ENCODE measurements around the gene PHAX.
A peak's percentile ranks its signal among the peaks of the same experiment; 100 is the strongest.
"Not testable (repeated sequence)": the region's sequence is repeated elsewhere in the genome, so short reads cannot be mapped to it uniquely, and the experiment has no call there.

The PHAX gene

DNA sequence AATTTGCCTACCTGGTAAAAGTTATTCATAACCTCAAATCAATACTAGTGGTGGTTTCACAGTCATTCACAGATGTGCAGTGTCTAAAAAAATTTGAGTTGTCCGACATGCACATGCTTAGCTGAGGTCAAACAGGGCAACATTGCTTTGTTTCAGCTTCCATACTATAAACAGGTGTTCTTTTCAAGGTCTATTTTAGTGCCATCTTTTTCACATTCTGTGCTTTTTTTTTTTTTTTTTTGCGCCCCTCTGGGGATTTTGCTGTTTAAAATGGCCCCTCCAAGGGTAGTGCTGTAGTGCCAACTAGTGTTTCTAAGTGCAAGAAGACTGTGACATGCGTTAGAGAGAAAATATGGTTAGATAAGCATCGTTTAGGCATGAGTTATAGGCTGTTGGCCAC is 14.5 kb downstream of the PHAX start:
- no peak overlapping the region for H3K4me3 ChIP-seq (ENCODE audit: severe bottlenecking)
- no peaks in the 10 kb centered on the region for H3K4me1 ChIP-seq (ENCODE audit: insufficient read depth, poor library complexity, severe bottlenecking)
- TF ChIP-seq, protein P1, sequence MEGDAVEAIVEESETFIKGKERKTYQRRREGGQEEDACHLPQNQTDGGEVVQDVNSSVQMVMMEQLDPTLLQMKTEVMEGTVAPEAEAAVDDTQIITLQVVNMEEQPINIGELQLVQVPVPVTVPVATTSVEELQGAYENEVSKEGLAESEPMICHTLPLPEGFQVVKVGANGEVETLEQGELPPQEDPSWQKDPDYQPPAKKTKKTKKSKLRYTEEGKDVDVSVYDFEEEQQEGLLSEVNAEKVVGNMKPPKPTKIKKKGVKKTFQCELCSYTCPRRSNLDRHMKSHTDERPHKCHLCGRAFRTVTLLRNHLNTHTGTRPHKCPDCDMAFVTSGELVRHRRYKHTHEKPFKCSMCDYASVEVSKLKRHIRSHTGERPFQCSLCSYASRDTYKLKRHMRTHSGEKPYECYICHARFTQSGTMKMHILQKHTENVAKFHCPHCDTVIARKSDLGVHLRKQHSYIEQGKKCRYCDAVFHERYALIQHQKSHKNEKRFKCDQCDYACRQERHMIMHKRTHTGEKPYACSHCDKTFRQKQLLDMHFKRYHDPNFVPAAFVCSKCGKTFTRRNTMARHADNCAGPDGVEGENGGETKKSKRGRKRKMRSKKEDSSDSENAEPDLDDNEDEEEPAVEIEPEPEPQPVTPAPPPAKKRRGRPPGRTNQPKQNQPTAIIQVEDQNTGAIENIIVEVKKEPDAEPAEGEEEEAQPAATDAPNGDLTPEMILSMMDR (IDR thresholded peaks at IDR 0.05; ENCODE audit: poor library complexity, severe bottlenecking): no peak
- no peaks in the 10 kb centered on the region for H3K27me3 ChIP-seq (ENCODE audit: insufficient read depth, poor library complexity, severe bottlenecking)
- DNase-seq (ENCODE audit: low spot score) (no peak), ATAC-seq (ENCODE audit: low read depth) (no peak)
- H3K27ac ChIP-seq (ENCODE audit: poor library complexity, severe bottlenecking): no peak overlapping the region
- no peaks in the 10 kb centered on the region for H3K9me3 ChIP-seq (ENCODE audit: severe bottlenecking)
- peaks cover 91% of the 10 kb centered on the region for H3K36me3 ChIP-seq (ENCODE audit: low read depth)

DNA sequence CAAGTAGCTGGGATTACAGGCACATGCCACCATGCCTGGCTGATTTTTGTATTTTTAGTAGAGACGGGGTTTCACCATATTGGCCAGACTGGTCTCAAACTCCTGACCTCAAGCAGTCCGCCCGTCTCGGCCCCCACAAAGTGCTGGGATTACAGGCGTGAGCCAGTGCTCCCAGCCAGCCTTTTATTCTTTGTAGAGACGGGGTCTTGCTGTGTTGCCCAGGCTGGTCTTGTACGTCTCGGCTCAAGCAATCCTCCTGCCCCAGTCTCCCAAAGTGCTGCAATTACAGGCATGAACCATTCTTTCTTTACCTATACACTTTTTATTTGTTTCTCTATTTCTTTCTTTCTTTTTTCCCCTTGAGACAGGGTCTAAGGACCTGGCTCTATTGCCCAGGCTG is 16.9 kb downstream of the PHAX start:
- H3K27me3 ChIP-seq (ENCODE audit: insufficient read depth, poor library complexity, severe bottlenecking); H3K4me3 ChIP-seq (ENCODE audit: severe bottlenecking); H3K9me3 ChIP-seq (ENCODE audit: severe bottlenecking); ATAC-seq (ENCODE audit: low read depth); DNase-seq (ENCODE audit: low spot score); H3K4me1 ChIP-seq (ENCODE audit: insufficient read depth, poor library complexity, severe bottlenecking); H3K27ac ChIP-seq (ENCODE audit: poor library complexity, severe bottlenecking): not testable (repeated sequence)
- peaks cover 81% of the 10 kb centered on the region for H3K36me3 ChIP-seq (ENCODE audit: low read depth)

DNA sequence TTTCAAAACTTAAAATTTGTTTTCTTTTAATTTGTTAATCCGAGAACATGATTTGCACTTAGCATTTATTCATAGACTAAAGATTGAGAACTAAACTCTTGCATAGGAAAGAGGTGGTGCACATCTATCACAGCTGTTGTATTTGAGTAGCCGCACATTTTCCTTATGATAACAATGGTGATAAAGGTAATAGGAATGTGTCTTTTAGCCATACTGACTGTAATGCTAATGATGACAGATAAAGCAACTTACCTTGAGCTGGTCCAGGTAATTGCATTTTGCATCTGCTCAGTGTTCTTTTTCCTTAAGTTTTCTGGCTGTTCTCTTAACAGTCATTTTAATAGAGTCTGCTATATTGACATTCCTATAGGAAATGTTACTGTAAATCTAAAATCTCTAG is 19.0 kb downstream of the PHAX start:
- DNase-seq (ENCODE audit: low spot score) (no peak), ATAC-seq (ENCODE audit: low read depth) (peak; percentile 58)
- no peak overlapping the region for H3K27ac ChIP-seq (ENCODE audit: poor library complexity, severe bottlenecking)
- peaks cover 15% of the 10 kb centered on the region for H3K4me1 ChIP-seq (ENCODE audit: insufficient read depth, poor library complexity, severe bottlenecking)
- H3K4me3 ChIP-seq (ENCODE audit: severe bottlenecking): no peak overlapping the region
- TF ChIP-seq, protein P1 (IDR thresholded peaks at IDR 0.05; ENCODE audit: poor library complexity, severe bottlenecking): no peak
- H3K27me3 ChIP-seq (ENCODE audit: insufficient read depth, poor library complexity, severe bottlenecking): no peaks in the 10 kb centered on the region
- peaks cover 84% of the 10 kb centered on the region for H3K36me3 ChIP-seq (ENCODE audit: low read depth)
- no peaks in the 10 kb centered on the region for H3K9me3 ChIP-seq (ENCODE audit: severe bottlenecking)

DNA sequence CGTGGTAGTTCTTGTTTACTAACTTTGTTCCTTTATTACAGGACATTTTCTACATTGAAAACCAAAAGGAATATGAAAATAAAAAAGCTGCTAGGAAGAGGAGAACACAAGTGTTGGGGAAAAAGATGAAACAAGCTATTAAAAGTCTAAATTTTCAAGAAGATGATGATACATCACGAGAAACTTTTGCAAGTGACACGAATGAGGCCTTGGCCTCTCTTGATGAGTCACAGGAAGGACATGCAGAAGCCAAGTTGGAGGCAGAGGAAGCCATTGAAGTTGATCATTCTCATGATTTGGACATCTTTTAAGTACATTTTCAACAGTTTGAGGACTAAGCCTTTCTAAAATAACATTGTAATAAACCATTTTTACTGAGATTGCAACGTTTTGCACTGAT is 23.8 kb downstream of the PHAX start:
- Histone ChIP-seq H3K36me3 (ENCODE audit: low read depth) (peaks cover 61% of the 10 kb centered on the region), H3K4me3 (ENCODE audit: severe bottlenecking) (no peak overlapping the region), H3K27ac (ENCODE audit: poor library complexity, severe bottlenecking) (peak overlapping the region; percentile 48), H3K9me3 (ENCODE audit: severe bottlenecking) (no peaks in the 10 kb centered on the region), H3K27me3 (ENCODE audit: insufficient read depth, poor library complexity, severe bottlenecking) (no peaks in the 10 kb centered on the region), H3K4me1 (ENCODE audit: insufficient read depth, poor library complexity, severe bottlenecking) (peaks cover 16% of the 10 kb centered on the region)
- ATAC-seq (ENCODE audit: low read depth) (peak; percentile 52; the same call in 2 of the 3 replicates), DNase-seq (ENCODE audit: low spot score) (no peak)
- TF ChIP-seq, protein P1 (IDR thresholded peaks at IDR 0.05; ENCODE audit: poor library complexity, severe bottlenecking): no peak

DNA sequence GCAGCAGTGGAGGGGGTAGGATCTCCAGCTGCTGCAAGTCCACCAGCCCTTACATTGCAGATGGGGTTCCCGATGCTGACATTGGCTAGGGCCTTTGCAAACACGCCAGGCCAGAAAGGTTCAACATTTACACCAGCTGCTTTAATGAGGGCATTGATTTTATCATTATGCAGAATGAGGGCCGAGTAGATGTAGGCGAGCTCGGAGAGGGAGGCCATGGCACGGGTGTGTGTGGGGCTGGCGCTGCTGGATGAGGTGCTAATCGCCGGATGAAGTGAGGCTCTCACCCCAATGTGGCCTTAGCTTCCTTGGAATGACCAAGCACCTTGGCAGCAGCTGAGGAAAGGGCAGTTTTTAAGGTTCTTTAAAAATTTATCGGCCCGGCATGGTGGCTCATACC is 27.4 kb downstream of the PHAX start:
- ATAC-seq (ENCODE audit: low read depth) (no peak), DNase-seq (ENCODE audit: low spot score) (no peak)
- Histone ChIP-seq H3K4me1 (ENCODE audit: insufficient read depth, poor library complexity, severe bottlenecking) (peaks cover 16% of the 10 kb centered on the region), H3K27ac (ENCODE audit: poor library complexity, severe bottlenecking) (no peak overlapping the region), H3K27me3 (ENCODE audit: insufficient read depth, poor library complexity, severe bottlenecking) (no peaks in the 10 kb centered on the region), H3K4me3 (ENCODE audit: severe bottlenecking) (no peak overlapping the region), H3K36me3 (ENCODE audit: low read depth) (peaks cover 36% of the 10 kb centered on the region), H3K9me3 (ENCODE audit: severe bottlenecking) (no peaks in the 10 kb centered on the region)
- TF ChIP-seq, protein P1 (IDR thresholded peaks at IDR 0.05; ENCODE audit: poor library complexity, severe bottlenecking): no peak
